Glutamatergic neuron (in vitro differentiated cells): ENCODE measurements around the gene TMOD4. TPM values are rescaled to one million over a fixed set of nuclear protein-coding genes. Genes with fewer than 3 reads are reported as not detected.

Experiments
- DNase-seq: peaks from one replicate; pipeline ENCODE4 v3.0.0; 2022
- H3K27ac Mint-ChIP-seq: one replicate; pipeline ENCODE4 v1.8.0; 2020; ENCODE audit warnings: mild to moderate bottlenecking, mixed read lengths, inconsistent platforms; ENCODE audit not compliant: unreplicated experiment
- H3K27me3 Mint-ChIP-seq: one replicate; pipeline ENCODE4 v1.8.0; 2020; ENCODE audit warnings: mild to moderate bottlenecking, moderate library complexity, mixed read lengths, inconsistent platforms; ENCODE audit not compliant: unreplicated experiment
- H3K36me3 Mint-ChIP-seq: one replicate; pipeline ENCODE4 v1.8.0; 2020; ENCODE audit warnings: mild to moderate bottlenecking, mixed read lengths, inconsistent platforms; ENCODE audit not compliant: unreplicated experiment
- H3K4me1 Mint-ChIP-seq: one replicate; pipeline ENCODE4 v1.8.0; 2020; ENCODE audit warnings: mild to moderate bottlenecking, low read depth, mixed read lengths, inconsistent platforms; ENCODE audit not compliant: unreplicated experiment
- H3K4me3 Mint-ChIP-seq: one replicate; pipeline ENCODE4 v1.8.0; 2020; ENCODE audit warnings: mild to moderate bottlenecking, mixed read lengths, inconsistent platforms; ENCODE audit not compliant: unreplicated experiment
- H3K9me3 Mint-ChIP-seq: one replicate; pipeline ENCODE4 v1.8.0; 2020; ENCODE audit warnings: mild to moderate bottlenecking, moderate library complexity, mixed read lengths, inconsistent platforms; ENCODE audit not compliant: unreplicated experiment
- long read RNA-seq: library from polyadenylated mRNA; unstranded; transcript quantifications from one replicate; pipeline ENCODE4 v2.0.0, GENCODE V29; 2020; ENCODE audit not compliant: unreplicated experiment
- total RNA-seq: library from RNA; stranded (reverse); fragmentation: NEBNext Ultra II Directional; extraction: Animal tissue kit (Norgen Biotek cat#: 25700); gene quantifications from one replicate; pipeline ENCODE4 v1.2.1, GENCODE V29; 2021; ENCODE audit not compliant: unreplicated experiment
- TF ChIP-seq, protein P1 (sequence below): fragments of 200-600 bp; sonication (generic); IDR thresholded peaks from one replicate; pipeline ENCODE4 v1.5.0; 2021; ENCODE audit not compliant: partially characterized antibody, unreplicated experiment

Gene TMOD4
- 0.76 TPM for total RNA-seq
- long read RNA-seq = 0 reads

DNA sequence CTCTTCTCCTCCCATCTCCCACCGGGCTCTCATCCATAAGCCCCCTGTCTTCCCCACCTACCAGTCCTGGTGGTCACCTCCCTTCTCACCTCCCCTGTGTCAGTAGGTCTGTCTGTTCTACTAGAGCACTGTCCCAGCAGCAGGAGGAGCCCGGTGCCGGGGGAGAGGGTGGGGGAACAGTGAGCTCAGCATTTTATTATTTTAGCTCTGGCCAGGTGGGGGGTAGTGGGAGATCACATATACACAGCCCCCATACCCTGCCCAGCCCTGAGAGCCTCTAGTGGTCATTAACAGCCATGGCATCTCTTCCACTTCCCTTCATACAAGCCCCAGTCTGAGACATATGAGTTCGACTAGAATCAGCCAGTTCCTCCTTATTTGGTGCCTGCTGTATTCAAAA is at the start of gene TMOD4:
Gene TMOD4, minus strand, starts transcription at position 119 of the 400 bp plus-strand sequence. CDS start 1,106 bp downstream, outside the sequence.
- no peaks in the 10 kb centered on the region for H3K9me3 Mint-ChIP-seq
- H3K27ac Mint-ChIP-seq = no peak within 1 kb of the TSS
- no peak for DNase-seq
- H3K4me1 Mint-ChIP-seq = no peaks in the 10 kb centered on the region
- TF ChIP-seq, protein P1, sequence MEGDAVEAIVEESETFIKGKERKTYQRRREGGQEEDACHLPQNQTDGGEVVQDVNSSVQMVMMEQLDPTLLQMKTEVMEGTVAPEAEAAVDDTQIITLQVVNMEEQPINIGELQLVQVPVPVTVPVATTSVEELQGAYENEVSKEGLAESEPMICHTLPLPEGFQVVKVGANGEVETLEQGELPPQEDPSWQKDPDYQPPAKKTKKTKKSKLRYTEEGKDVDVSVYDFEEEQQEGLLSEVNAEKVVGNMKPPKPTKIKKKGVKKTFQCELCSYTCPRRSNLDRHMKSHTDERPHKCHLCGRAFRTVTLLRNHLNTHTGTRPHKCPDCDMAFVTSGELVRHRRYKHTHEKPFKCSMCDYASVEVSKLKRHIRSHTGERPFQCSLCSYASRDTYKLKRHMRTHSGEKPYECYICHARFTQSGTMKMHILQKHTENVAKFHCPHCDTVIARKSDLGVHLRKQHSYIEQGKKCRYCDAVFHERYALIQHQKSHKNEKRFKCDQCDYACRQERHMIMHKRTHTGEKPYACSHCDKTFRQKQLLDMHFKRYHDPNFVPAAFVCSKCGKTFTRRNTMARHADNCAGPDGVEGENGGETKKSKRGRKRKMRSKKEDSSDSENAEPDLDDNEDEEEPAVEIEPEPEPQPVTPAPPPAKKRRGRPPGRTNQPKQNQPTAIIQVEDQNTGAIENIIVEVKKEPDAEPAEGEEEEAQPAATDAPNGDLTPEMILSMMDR = peak; percentile 64
- no peak within 1 kb of the TSS for H3K4me3 Mint-ChIP-seq
- H3K27me3 Mint-ChIP-seq = peaks cover 2% of the 10 kb centered on the region
- peaks cover 13% of the 10 kb centered on the region for H3K36me3 Mint-ChIP-seq

DNA sequence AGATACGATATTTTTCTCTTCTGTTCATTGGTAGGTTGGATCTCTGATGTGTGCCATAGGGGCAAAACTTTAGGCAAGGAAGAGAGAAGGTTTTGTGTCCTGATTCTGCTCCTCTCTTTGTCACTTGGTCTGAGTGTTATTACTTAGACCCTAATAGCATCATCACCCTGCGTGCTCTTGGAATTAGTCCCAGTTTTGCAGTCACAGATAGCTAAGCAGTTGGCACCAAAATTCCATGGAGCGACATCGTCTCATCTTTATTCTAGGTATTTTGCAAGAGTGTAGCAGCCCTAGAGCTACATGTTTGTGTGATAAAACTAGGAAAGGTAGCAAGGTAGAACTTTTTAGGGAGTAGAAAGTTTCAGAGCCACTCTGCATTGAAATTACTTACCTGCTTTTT is 46.3 kb upstream of the TMOD4 start:
- H3K9me3 Mint-ChIP-seq = peaks cover 3% of the 10 kb centered on the region

DNA sequence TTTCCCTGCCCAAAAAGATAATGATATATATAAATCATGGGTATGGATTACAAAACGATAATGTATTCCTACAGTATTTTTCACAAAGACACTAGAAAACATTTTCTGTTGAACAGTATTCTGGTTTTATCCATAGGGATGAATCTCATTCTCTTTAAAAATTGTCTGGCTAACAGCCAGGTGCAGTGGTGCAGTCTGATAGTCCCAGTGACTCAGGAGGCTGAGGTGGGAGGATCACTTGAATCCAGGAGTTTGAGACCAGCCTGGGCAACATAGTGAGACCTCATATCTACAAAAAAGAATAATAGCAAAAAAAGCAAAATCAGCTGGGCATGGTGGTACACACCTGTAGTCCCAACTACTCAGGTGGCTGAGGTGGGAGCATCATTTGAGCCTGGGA is 45.8 kb upstream of the TMOD4 start:
- H3K4me3 Mint-ChIP-seq = no peak overlapping the region
- H3K27ac Mint-ChIP-seq = no peak overlapping the region

More for the DNA sequence above, 46.3 kb upstream of the TMOD4 start:
- Mint-ChIP-seq H3K27ac (no peak overlapping the region), H3K36me3 (no peaks in the 10 kb centered on the region), H3K4me1 (no peaks in the 10 kb centered on the region), H3K27me3 (no peaks in the 10 kb centered on the region), H3K4me3 (no peak overlapping the region)
- TF ChIP-seq, protein P1 = no peak
- no peak for DNase-seq

DNA sequence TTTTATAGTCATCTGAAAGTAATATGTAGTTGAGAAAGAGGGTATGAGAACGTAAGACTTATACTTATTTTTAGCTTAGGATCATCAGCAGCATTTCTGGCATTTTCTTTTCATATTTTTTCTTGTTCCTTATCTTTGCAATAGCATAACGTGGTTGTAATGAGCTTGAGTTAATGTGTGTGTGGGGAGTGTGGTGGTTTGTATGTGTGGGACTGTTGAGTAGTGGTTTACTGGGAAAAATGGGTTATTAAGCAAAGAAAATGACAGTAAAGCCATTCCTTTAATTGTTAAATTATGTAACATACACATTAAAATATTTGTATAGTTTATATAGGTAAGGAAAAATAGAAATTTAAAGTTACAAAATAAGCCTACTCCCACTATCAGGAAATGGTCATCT is 37.8 kb upstream of the TMOD4 start:
- Mint-ChIP-seq H3K4me1 (no peaks in the 10 kb centered on the region), H3K9me3 (no peaks in the 10 kb centered on the region), H3K27ac (no peak overlapping the region), H3K27me3 (peaks cover 4% of the 10 kb centered on the region), H3K4me3 (no peak overlapping the region), H3K36me3 (peaks cover 4% of the 10 kb centered on the region)
- DNase-seq = no peak
- TF ChIP-seq, protein P1 = no peak

More for the DNA sequence above, 45.8 kb upstream of the TMOD4 start:
- Mint-ChIP-seq H3K9me3 (peaks cover 3% of the 10 kb centered on the region), H3K36me3 (no peaks in the 10 kb centered on the region), H3K4me1 (no peaks in the 10 kb centered on the region), H3K27me3 (no peaks in the 10 kb centered on the region)
- TF ChIP-seq, protein P1 = no peak
- no peak for DNase-seq

DNA sequence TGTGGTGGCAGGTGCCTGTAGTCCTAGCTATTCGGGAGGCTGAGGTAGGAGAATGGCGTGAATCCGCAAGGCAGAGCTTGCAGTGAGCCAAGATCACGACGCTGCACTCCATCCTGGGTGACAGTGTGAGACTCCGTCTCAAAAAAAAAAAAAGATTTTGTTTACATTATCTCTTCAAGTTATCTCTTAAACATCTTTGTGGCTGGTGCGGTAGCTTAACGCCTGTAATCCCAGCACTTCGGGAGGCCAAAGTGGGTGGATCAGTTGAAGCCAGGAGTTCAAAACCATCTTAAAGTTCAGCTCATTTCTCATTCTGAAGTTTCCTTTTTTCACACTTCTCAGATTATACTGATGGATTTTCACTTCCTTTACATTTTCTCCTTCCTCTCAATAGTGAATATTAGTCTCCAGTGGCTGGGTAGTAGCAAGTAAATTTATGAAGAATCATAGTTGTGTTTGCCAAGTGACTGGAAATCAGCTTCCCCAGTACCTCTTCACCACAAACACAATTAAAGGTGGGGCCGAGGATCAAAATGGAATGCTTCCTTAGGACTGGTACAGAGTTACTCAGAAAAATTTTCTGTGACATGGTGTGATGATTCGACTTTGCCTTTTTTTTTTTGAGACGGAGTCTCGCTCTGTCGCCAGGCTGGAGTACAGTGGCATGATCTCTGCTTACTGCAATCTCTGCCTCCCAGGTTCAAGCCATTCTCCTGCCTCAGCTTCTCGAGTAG is 36.4 kb upstream of the TMOD4 start:
- H3K4me3 Mint-ChIP-seq = no peak overlapping the region
- no peaks in the 10 kb centered on the region for H3K4me1 Mint-ChIP-seq
- H3K27me3 Mint-ChIP-seq = peaks cover 4% of the 10 kb centered on the region
- peaks cover 4% of the 10 kb centered on the region for H3K36me3 Mint-ChIP-seq
- DNase-seq = no peak
- TF ChIP-seq, protein P1 = no peak
- H3K9me3 Mint-ChIP-seq = no peaks in the 10 kb centered on the region
- peak overlapping the region; percentile 70 for H3K27ac Mint-ChIP-seq
